ENCODE results near the gene GABBR2. TPM values are rescaled to one million over a fixed set of nuclear protein-coding genes. Genes with fewer than 3 reads are reported as not detected.

Gene GABBR2
- total RNA-seq, 1 experiment from 2014 or later = 0.33 TPM

DNA sequence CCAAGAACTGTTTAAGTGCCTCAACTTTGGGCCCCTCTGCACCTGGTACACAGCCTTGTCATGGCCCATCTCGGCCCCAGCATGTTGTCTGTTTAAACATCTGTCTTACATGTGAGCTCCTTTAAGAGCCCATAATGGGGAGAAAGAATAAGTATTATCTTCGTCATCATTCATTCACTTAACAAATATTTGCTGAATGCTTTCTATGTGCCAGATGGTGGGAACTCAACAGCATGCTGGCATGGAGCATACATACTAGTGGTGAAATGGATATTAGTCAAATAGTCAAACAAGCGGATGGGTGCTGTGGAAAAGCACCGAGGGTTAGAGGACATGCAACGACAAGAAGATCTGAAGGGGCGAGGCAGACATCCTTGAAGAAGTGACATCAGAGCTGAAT, 54.5 kb downstream of the GABBR2 start:
- Mint-ChIP-seq H3K27ac (ENCODE audit: unreplicated experiment) (no peak overlapping the region), H3K9me3 (ENCODE audit: low read depth, unreplicated experiment) (no peaks in the 10 kb centered on the region), H3K4me3 (ENCODE audit: low read depth, unreplicated experiment) (no peak overlapping the region), H3K4me1 (ENCODE audit: low read depth, unreplicated experiment) (no peaks in the 10 kb centered on the region), H3K36me3 (ENCODE audit: insufficient read depth, unreplicated experiment) (no peaks in the 10 kb centered on the region), H3K27me3 (ENCODE audit: unreplicated experiment) (peaks cover 58% of the 10 kb centered on the region)
- no TSS peak for BruUV-seq (replicated peaks)
- intact Hi-C loops (cut with micrococcal nuclease; ENCODE audit: unreplicated experiment) = no loop called here
- DNase-seq = no peak
- CTCF ChIA-PET = no interaction called here
- TF ChIP-seq, protein P1, sequence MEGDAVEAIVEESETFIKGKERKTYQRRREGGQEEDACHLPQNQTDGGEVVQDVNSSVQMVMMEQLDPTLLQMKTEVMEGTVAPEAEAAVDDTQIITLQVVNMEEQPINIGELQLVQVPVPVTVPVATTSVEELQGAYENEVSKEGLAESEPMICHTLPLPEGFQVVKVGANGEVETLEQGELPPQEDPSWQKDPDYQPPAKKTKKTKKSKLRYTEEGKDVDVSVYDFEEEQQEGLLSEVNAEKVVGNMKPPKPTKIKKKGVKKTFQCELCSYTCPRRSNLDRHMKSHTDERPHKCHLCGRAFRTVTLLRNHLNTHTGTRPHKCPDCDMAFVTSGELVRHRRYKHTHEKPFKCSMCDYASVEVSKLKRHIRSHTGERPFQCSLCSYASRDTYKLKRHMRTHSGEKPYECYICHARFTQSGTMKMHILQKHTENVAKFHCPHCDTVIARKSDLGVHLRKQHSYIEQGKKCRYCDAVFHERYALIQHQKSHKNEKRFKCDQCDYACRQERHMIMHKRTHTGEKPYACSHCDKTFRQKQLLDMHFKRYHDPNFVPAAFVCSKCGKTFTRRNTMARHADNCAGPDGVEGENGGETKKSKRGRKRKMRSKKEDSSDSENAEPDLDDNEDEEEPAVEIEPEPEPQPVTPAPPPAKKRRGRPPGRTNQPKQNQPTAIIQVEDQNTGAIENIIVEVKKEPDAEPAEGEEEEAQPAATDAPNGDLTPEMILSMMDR (IDR thresholded peaks at IDR 0.05; ENCODE audit: unreplicated experiment) = no peak

DNA sequence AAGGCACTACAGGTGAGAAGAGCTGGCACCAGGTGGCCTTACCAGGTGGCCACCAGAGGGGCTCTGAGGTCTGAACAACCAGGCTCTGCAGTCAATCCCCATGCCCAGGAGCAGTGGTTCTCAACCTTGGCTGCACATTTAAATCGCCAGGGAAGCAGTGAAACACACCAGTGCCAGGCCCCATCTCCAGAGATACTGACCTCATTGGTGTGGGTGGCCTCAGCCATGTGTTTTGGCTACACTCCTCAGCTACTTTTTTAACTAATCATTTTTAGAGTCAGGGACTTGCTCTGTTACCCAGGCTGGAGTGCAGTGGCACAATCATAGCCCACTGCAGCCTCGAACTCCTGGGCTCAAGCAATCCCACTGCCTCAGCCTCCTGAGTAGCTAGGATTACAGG, 56.0 kb downstream of the GABBR2 start:
- intact Hi-C loops (cut with micrococcal nuclease; ENCODE audit: unreplicated experiment) = no loop called here
- Mint-ChIP-seq H3K4me3 (ENCODE audit: low read depth, unreplicated experiment) (no peak overlapping the region), H3K9me3 (ENCODE audit: low read depth, unreplicated experiment) (no peaks in the 10 kb centered on the region), H3K27me3 (ENCODE audit: unreplicated experiment) (peaks cover 73% of the 10 kb centered on the region), H3K36me3 (ENCODE audit: insufficient read depth, unreplicated experiment) (no peaks in the 10 kb centered on the region), H3K4me1 (ENCODE audit: low read depth, unreplicated experiment) (no peaks in the 10 kb centered on the region), H3K27ac (ENCODE audit: unreplicated experiment) (no peak overlapping the region)
- BruUV-seq (replicated peaks) = no TSS peak
- CTCF ChIA-PET = no interaction called here
- TF ChIP-seq, protein P1 (IDR thresholded peaks at IDR 0.05; ENCODE audit: unreplicated experiment) = no peak
- no peak for DNase-seq

DNA sequence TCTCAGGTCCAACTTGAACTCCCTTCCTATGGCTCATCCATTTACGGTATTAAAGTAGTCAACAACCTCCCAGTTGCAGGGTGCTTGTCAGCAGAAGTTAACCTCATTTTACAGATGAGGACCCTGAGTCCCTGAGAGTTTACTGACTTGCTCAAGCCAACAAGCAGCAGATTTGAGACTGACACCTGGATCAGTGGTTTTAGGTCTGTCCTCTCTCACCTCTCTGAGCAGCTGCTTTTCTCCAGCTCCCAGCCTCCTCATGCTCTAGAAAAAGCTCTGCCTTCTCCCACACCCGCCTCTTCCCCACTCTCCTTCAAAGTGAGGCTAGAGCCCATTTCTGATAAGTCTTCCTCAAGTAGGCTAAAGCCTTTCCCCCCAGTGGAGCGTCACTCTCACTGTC, 56.4 kb downstream of the GABBR2 start:
- no TSS peak for BruUV-seq (replicated peaks)
- no peaks in the 10 kb centered on the region for H3K9me3 Mint-ChIP-seq (ENCODE audit: low read depth, unreplicated experiment)

DNA sequence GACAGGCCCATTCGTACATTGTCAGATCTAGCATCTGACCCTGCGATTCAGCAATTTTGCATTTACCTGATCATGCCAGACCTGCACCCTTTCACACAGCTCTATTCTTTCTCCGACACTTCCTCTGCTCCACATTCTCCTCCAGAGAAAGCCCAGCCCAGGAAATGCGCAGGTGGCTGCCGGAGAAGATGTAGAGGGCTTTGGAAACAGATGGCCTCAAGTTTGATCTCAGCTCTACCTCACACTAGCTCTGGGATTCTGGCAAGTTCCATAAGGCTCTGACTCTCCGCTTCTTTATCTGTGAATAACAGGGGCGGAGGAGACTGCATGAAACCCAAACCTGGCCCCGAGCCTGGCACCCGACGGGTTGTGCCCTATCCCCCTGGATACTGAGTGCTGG, 61.5 kb downstream of the GABBR2 start:
- intact Hi-C loops (cut with micrococcal nuclease; ENCODE audit: unreplicated experiment) = no loop called here
- no peak for DNase-seq
- CTCF ChIA-PET = no interaction called here
- Mint-ChIP-seq H3K4me1 (ENCODE audit: low read depth, unreplicated experiment) (no peaks in the 10 kb centered on the region), H3K27ac (ENCODE audit: unreplicated experiment) (no peak overlapping the region), H3K27me3 (ENCODE audit: unreplicated experiment) (peaks cover 85% of the 10 kb centered on the region), H3K4me3 (ENCODE audit: low read depth, unreplicated experiment) (no peak overlapping the region), H3K36me3 (ENCODE audit: insufficient read depth, unreplicated experiment) (no peaks in the 10 kb centered on the region), H3K9me3 (ENCODE audit: low read depth, unreplicated experiment) (no peaks in the 10 kb centered on the region)
- TF ChIP-seq, protein P1 (IDR thresholded peaks at IDR 0.05; ENCODE audit: unreplicated experiment) = no peak
- BruUV-seq (replicated peaks) = no TSS peak

More for the DNA sequence above, 56.4 kb downstream of the GABBR2 start:
- intact Hi-C loops (cut with micrococcal nuclease; ENCODE audit: unreplicated experiment) = no loop called here
- Mint-ChIP-seq H3K27ac (ENCODE audit: unreplicated experiment) (no peak overlapping the region), H3K27me3 (ENCODE audit: unreplicated experiment) (peaks cover 77% of the 10 kb centered on the region), H3K4me3 (ENCODE audit: low read depth, unreplicated experiment) (no peak overlapping the region), H3K4me1 (ENCODE audit: low read depth, unreplicated experiment) (no peaks in the 10 kb centered on the region), H3K36me3 (ENCODE audit: insufficient read depth, unreplicated experiment) (no peaks in the 10 kb centered on the region)
- CTCF ChIA-PET = no interaction called here
- DNase-seq = no peak
- TF ChIP-seq, protein P1 (IDR thresholded peaks at IDR 0.05; ENCODE audit: unreplicated experiment) = no peak
